ENCODE data around the gene WDFY4.

Gene WDFY4

GRCh38 chr10:48901319-48901718, 216.6 kb downstream of the WDFY4 start (continued):
- TF ChIP-seq ZNF791 (tag by site-specific recombination; IDR thresholded peaks at IDR 0.05) (no peak), ZNF544 (tag by site-specific recombination; IDR thresholded peaks at IDR 0.05) (no peak)

DNA sequence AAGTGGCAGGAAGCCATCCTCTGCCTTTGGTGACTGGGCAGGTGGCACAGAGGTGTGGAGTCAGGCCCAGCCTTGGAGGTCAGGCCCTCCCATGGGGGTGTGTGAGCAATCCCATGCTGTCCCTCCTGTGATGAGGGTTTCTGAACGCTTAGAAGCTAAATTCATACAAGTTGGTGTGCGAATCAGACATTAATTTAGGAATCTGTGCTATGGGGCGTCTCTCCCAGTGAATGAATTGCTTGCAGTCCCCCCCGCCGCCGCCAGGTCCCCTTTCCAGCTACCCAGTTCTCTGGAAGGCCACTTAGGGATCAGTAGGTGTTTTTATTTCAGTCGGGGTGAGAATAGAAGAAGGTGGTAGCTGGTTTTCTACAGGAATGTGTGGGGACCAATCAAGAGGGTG, 217.4 kb downstream of the WDFY4 start:
- Histone ChIP-seq H3K27ac (ENCODE audit: extremely low read depth, low read depth, low read length) (no peak overlapping the region), H3K4me3 (ENCODE audit: low read depth, low read length) (no peak overlapping the region), H3K36me3 (ENCODE audit: control insufficient read depth in 2 of 2, insufficient read depth in 1 of 2, low read length in 2 of 2) (no peaks in the 10 kb centered on the region), H3K9me3 (ENCODE audit: control insufficient read depth, insufficient read depth, low read depth, low read length) (no peaks in the 10 kb centered on the region), H3K4me1 (ENCODE audit: control insufficient read depth, insufficient read depth, low read length) (no peaks in the 10 kb centered on the region)
- ChIA-PET CTCF (interaction anchor here (1.6 kb wide), 1 partner anchor 246 kb away, joined by 5 read pairs; no protein-coding TSS in a partner anchor), POLR2A (no interaction called here)
- TF ChIP-seq, protein P1, sequence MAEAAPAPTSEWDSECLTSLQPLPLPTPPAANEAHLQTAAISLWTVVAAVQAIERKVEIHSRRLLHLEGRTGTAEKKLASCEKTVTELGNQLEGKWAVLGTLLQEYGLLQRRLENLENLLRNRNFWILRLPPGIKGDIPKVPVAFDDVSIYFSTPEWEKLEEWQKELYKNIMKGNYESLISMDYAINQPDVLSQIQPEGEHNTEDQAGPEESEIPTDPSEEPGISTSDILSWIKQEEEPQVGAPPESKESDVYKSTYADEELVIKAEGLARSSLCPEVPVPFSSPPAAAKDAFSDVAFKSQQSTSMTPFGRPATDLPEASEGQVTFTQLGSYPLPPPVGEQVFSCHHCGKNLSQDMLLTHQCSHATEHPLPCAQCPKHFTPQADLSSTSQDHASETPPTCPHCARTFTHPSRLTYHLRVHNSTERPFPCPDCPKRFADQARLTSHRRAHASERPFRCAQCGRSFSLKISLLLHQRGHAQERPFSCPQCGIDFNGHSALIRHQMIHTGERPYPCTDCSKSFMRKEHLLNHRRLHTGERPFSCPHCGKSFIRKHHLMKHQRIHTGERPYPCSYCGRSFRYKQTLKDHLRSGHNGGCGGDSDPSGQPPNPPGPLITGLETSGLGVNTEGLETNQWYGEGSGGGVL (tag by site-specific recombination; IDR thresholded peaks at IDR 0.05), result no peak
- no peak for TF ChIP-seq ZBTB11 (tag by site-specific recombination; conservative IDR thresholded peaks at IDR 0.05; ENCODE audit: low read depth)
- TF ChIP-seq ZNF837 (tag by site-specific recombination; IDR thresholded peaks at IDR 0.05), result no peak
- no peak for TF ChIP-seq ZNF221 (tag by site-specific recombination; IDR thresholded peaks at IDR 0.05; ENCODE audit: borderline replicate concordance)
- TF ChIP-seq REST (tag by site-specific recombination; IDR thresholded peaks at IDR 0.05), result no peak

DNA sequence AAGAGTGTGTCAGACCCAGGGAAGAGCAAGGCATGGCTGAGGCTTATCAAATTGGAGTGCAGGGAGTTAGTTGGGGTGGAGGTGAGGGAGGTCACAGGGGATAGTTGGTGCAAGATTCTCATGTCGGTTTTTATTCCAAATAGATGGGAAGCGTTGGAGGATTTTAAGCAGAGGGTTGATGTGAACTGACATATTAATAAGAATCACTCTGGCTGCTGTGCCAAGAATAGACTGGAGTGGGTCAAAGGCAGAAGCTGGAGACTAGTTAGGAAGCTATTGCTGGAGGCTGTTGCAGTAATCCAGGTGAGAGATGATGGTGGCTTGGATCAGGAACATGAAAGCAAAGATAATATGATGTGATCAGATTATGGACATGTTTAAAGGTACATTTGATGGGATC, 218.5 kb downstream of the WDFY4 start:
- CTCF ChIA-PET, result interaction anchor here (1.6 kb wide), 1 partner anchor 247 kb away, joined by 5 read pairs; no protein-coding TSS in a partner anchor
- H3K36me3 ChIP-seq (ENCODE audit: control insufficient read depth in 2 of 2, insufficient read depth in 1 of 2, low read length in 2 of 2), result no peaks in the 10 kb centered on the region
- POLR2A ChIA-PET, result no interaction called here
- no peak for TF ChIP-seq ZNF354C (tag by site-specific recombination; IDR thresholded peaks at IDR 0.05; ENCODE audit: borderline replicate concordance, low read depth)
- no peak for TF ChIP-seq ZNF214 (tag by site-specific recombination; IDR thresholded peaks at IDR 0.05; ENCODE audit: borderline replicate concordance)
- TF ChIP-seq ZBTB17 (tag by site-specific recombination; IDR thresholded peaks at IDR 0.05), result no peak
- no peak for TF ChIP-seq ZNF169 (tag by site-specific recombination; IDR thresholded peaks at IDR 0.05)
- TF ChIP-seq, protein P2, sequence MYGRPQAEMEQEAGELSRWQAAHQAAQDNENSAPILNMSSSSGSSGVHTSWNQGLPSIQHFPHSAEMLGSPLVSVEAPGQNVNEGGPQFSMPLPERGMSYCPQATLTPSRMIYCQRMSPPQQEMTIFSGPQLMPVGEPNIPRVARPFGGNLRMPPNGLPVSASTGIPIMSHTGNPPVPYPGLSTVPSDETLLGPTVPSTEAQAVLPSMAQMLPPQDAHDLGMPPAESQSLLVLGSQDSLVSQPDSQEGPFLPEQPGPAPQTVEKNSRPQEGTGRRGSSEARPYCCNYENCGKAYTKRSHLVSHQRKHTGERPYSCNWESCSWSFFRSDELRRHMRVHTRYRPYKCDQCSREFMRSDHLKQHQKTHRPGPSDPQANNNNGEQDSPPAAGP (tag by site-specific recombination; IDR thresholded peaks at IDR 0.05), result no peak
- no peak for TF ChIP-seq ZNF404 (tag by site-specific recombination; IDR thresholded peaks at IDR 0.05)
- TF ChIP-seq ZSCAN16 (tag by site-specific recombination; IDR thresholded peaks at IDR 0.05), result no peak
- TF ChIP-seq ZNF211 (tag by site-specific recombination; IDR thresholded peaks at IDR 0.05; ENCODE audit: low read depth), result no peak
- no peak for TF ChIP-seq ZBTB7A (tag by site-specific recombination; IDR thresholded peaks at IDR 0.05; ENCODE audit: low read depth)
- no peak for TF ChIP-seq ZFP69B (tag by site-specific recombination; IDR thresholded peaks at IDR 0.05)
- TF ChIP-seq ZNF510 (tag by site-specific recombination; IDR thresholded peaks at IDR 0.05; ENCODE audit: insufficient replicate concordance), result no peak
- TF ChIP-seq HOXC10 (CRISPR knock-in tag; IDR thresholded peaks at IDR 0.05), result no peak
- TF ChIP-seq ZBTB8A (tag by site-specific recombination; IDR thresholded peaks at IDR 0.05), result no peak
- H3K9me3 ChIP-seq (ENCODE audit: control insufficient read depth, insufficient read depth, low read depth, low read length), result no peaks in the 10 kb centered on the region
- no peak overlapping the region for H3K27ac ChIP-seq (ENCODE audit: extremely low read depth, low read depth, low read length)
- H3K4me3 ChIP-seq (ENCODE audit: low read depth, low read length), result no peak overlapping the region
- no peaks in the 10 kb centered on the region for H3K4me1 ChIP-seq (ENCODE audit: control insufficient read depth, insufficient read depth, low read length)

Data from HEK293 (cell line).